Omental fat pad (tissue), 4 donors: ENCODE data around the gene HM13. TPM values are rescaled to one million over a fixed set of nuclear protein-coding genes. Genes with fewer than 3 reads are reported as not detected.
A peak's percentile ranks its signal among the peaks of the same experiment; 100 is the strongest.

Experiments used
- ATAC-seq: fragments of 150-250 bp; one replicate; pipeline ENCODE4 v1.9.1; 2016; ENCODE audit warnings: mild to moderate bottlenecking, moderate library complexity; ENCODE audit not compliant: low FRiP score
- DNase-seq: peaks from one replicate; pipeline ENCODE4 v3.0.0-alpha.2; 2019; ENCODE audit warnings: low spot score
- CTCF ChIP-seq, 3 donors: fragments of 450-650 bp; IDR thresholded peaks; one replicate each; pipeline ENCODE4 v1.5.1; 2016 to 2017; ENCODE audit warnings: antibody characterized with exemption in 3 of 3, mild to moderate bottlenecking in 3 of 3, moderate library complexity in 2 of 3
- total RNA-seq, 4 donors: library from RNA; depleted of rRNA; stranded (reverse); fragments of >200 nt; gene quantifications; one replicate each; pipeline ENCODE4 v1.1.0, GENCODE V29; 2016

Gene HM13
- total RNA-seq, 4 donors from 2014 or later: 59.7 to 113 (median 83.4) TPM

GRCh38 chr20:31502884-31503673 is 11.2 kb upstream of the HM13 start:
- ATAC-seq (peak; percentile 95), DNase-seq (peak; percentile 82)
- peak in 2 of 3 donors; percentile 86 to 94 for TF ChIP-seq CTCF (IDR thresholded peaks at IDR 0.05)

GRCh38 chr20:31505903-31506302 is 8.3 kb upstream of the HM13 start:
- no peak for ATAC-seq
- no peak for TF ChIP-seq CTCF (IDR thresholded peaks at IDR 0.05)
- DNase-seq: no peak

GRCh38 chr20:31508517-31509244 is 5.6 kb upstream of the HM13 start:
- TF ChIP-seq CTCF (IDR thresholded peaks at IDR 0.05): no peak
- ATAC-seq: no peak
- DNase-seq: no peak

GRCh38 chr20:31515072-31515774 is 981 bp downstream of the HM13 start:
- DNase-seq: no peak
- no peak for ATAC-seq
- no peak for TF ChIP-seq CTCF (IDR thresholded peaks at IDR 0.05)

GRCh38 chr20:31515775-31516107 is 1.5 kb downstream of the HM13 start:
- TF ChIP-seq CTCF (IDR thresholded peaks at IDR 0.05): no peak
- DNase-seq (no peak), ATAC-seq (no peak)

- no peak for TF ChIP-seq CTCF (IDR thresholded peaks at IDR 0.05)
- no peak for DNase-seq
- ATAC-seq: no peak
Measured at GRCh38 chr20:31516166-31516565, 1.9 kb downstream of the HM13 start.
